OCI-LY7 (cell line): ENCODE data around the gene CWC27.

Source experiments
- CTCF ChIP-seq: fragments of 200-600 bp; sonication (generic); conservative IDR thresholded peaks from 2 replicates; pipeline ENCODE4 v1.5.1; 2014; ENCODE audit warnings: mild to moderate bottlenecking, antibody characterized with exemption, low read length, moderate library complexity, mixed read lengths
- EZH2phosphoT487 ChIP-seq: fragments of 200-600 bp; sonication (generic); IDR thresholded peaks from 2 replicates; pipeline ENCODE4 v1.6.1; 2018; ENCODE audit warnings: low read depth, borderline replicate concordance, mild to moderate bottlenecking, mixed run types, antibody characterized with exemption, low read length, moderate library complexity, mixed read lengths

- TF ChIP-seq CTCF, result no peak
- TF ChIP-seq EZH2phosphoT487, result no peak
These were observed 263.5 kb downstream of the CWC27 start for GRCh38 chr5:65032250-65032649.
